B cell (primary cell): ENCODE data around the gene PTPN20.

Experiments used
- CTCF ChIP-seq: fragments of 200-600 bp; IDR thresholded peaks from one replicate; pipeline ENCODE4 v1.8.0; 2022; ENCODE audit warnings: antibody characterized with exemption, mild to moderate bottlenecking
- EZH2 ChIP-seq: IDR thresholded peaks from 2 replicates; pipeline ENCODE4 v1.6.1; 2012; ENCODE audit warnings: borderline replicate concordance, low read depth, mild to moderate bottlenecking, moderate library complexity, low read length; ENCODE audit not compliant: insufficient read depth, poor library complexity, severe bottlenecking

- no peak for TF ChIP-seq CTCF
- TF ChIP-seq EZH2: no peak
These were observed 135.3 kb downstream of the PTPN20 start for GRCh38 chr10:47046321-47047126.
